Astrocyte (in vitro differentiated cells and primary cell): Measurements from ENCODE around the gene GABRB1. TPM values are rescaled to one million over a fixed set of nuclear protein-coding genes. Genes with fewer than 3 reads are reported as not detected.

ENCODE experiments used
- DNase-seq: peaks from one replicate; pipeline ENCODE4 v3.0.0-alpha.2; 2010; ENCODE audit warnings: low read depth
- FAIRE-seq: peaks from 2 replicates; lab custom pipeline; 2011; peaks lifted over from hg19 to GRCh38; lab: Jason Lieb, UNC
- H2AFZ ChIP-seq: 2 replicates; pipeline ENCODE4 v1.6.0; 2012; ENCODE audit warnings: low read depth, low read length, inconsistent platforms
- H3K27ac ChIP-seq: 2 replicates; pipeline ENCODE4 v1.5.1; 2011; ENCODE audit warnings: low read depth, low read length, inconsistent platforms
- H3K27me3 ChIP-seq: 2 replicates; pipeline ENCODE4 v1.6.0; 2011; ENCODE audit warnings: low read length, inconsistent platforms; ENCODE audit not compliant: insufficient read depth
- H3K36me3 ChIP-seq: 2 replicates; pipeline ENCODE4 v1.5.1; 2011; ENCODE audit warnings: low read length, inconsistent platforms; ENCODE audit not compliant: insufficient read depth
- H3K4me1 ChIP-seq: 2 replicates; pipeline ENCODE4 v1.5.1; 2011; ENCODE audit warnings: low read length, inconsistent platforms; ENCODE audit not compliant: insufficient read depth
- H3K4me2 ChIP-seq: 2 replicates; pipeline ENCODE4 v1.6.0; 2012; ENCODE audit warnings: low read length, inconsistent platforms
- H3K4me3 ChIP-seq: 2 replicates; pipeline ENCODE4 v1.5.1; 2011; ENCODE audit warnings: low read depth, mild to moderate bottlenecking, low read length, inconsistent platforms; ENCODE audit not compliant: insufficient read depth
- H3K79me2 ChIP-seq: 2 replicates; pipeline ENCODE4 v1.6.0; 2012; ENCODE audit warnings: mild to moderate bottlenecking, low read length, inconsistent platforms; ENCODE audit not compliant: insufficient read depth
- H3K9ac ChIP-seq: 2 replicates; pipeline ENCODE4 v1.6.0; 2012; ENCODE audit warnings: mild to moderate bottlenecking, low read length, inconsistent platforms
- H3K9me3 ChIP-seq: 2 replicates; pipeline ENCODE4 v1.5.1; 2012; ENCODE audit warnings: low read depth, mild to moderate bottlenecking, low read length, inconsistent platforms; ENCODE audit not compliant: insufficient read depth
- H4K20me1 ChIP-seq: 2 replicates; pipeline ENCODE4 v1.6.0; 2012; ENCODE audit warnings: low read length, inconsistent platforms; ENCODE audit not compliant: insufficient read depth
- H3K27ac Mint-ChIP-seq: one replicate; pipeline ENCODE4 v1.8.0; 2021; ENCODE audit warnings: mild to moderate bottlenecking, mixed read lengths; ENCODE audit not compliant: unreplicated experiment
- H3K27me3 Mint-ChIP-seq: one replicate; pipeline ENCODE4 v1.8.0; 2021; ENCODE audit warnings: low read depth, mixed read lengths; ENCODE audit not compliant: unreplicated experiment
- H3K36me3 Mint-ChIP-seq: one replicate; pipeline ENCODE4 v1.8.0; 2021; ENCODE audit warnings: low read depth, mixed read lengths; ENCODE audit not compliant: unreplicated experiment
- H3K4me1 Mint-ChIP-seq: one replicate; pipeline ENCODE4 v1.8.0; 2021; ENCODE audit warnings: low read depth, mixed read lengths; ENCODE audit not compliant: unreplicated experiment
- H3K4me3 Mint-ChIP-seq: one replicate; pipeline ENCODE4 v1.8.0; 2021; ENCODE audit warnings: mild to moderate bottlenecking, moderate library complexity, mixed read lengths; ENCODE audit not compliant: unreplicated experiment
- H3K9me3 Mint-ChIP-seq: one replicate; pipeline ENCODE4 v1.8.0; 2021; ENCODE audit warnings: mild to moderate bottlenecking, mixed read lengths; ENCODE audit not compliant: unreplicated experiment
- EZH2 ChIP-seq: IDR thresholded peaks from 2 replicates; pipeline ENCODE4 v1.6.1; 2012; ENCODE audit warnings: mild to moderate bottlenecking, low read length, inconsistent platforms; ENCODE audit not compliant: insufficient read depth
- total RNA-seq: library from RNA; stranded (reverse); gene quantifications from 2 replicates; pipeline ENCODE4 v1.2.1, GENCODE V29; 2021
- TF ChIP-seq, protein P1 (sequence below): IDR thresholded peaks from 2 replicates; pipeline ENCODE4 v1.5.1; 2011; ENCODE audit warnings: low read depth, mild to moderate bottlenecking, inconsistent platforms, low read length, moderate library complexity; ENCODE audit not compliant: insufficient read depth

GABRB1 gene
- total RNA-seq, 1 donor from 2014 or later = not detected

DNA sequence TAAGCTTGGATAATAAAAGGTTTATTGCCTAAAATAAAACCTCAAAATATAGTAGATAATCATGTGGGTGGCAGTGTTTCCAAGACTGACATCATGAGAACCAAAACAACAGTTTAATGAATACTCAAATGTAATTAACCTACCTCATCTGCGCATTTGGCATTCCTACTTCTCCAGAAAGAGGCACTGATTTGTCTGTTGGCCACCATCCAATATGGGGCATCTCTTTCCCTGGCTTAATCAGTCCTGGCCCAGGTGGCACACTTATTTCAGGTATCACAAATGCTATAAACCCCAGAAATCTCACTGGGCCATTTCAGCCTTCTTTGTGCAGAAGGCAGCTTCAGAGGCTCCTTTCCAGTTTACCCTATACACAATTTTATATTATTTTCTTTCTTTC lies 239.9 kb downstream of the GABRB1 start:
- H3K27ac Mint-ChIP-seq = no peak overlapping the region
- Histone ChIP-seq H3K79me2 (no peaks in the 10 kb centered on the region), H3K27ac (no peak overlapping the region), H3K4me1 (no peaks in the 10 kb centered on the region), H3K36me3 (no peaks in the 10 kb centered on the region), H3K27me3 (no peaks in the 10 kb centered on the region), H4K20me1 (no peaks in the 10 kb centered on the region), H3K4me2 (no peak overlapping the region), H2AFZ (no peak overlapping the region), H3K9me3 (no peaks in the 10 kb centered on the region), H3K4me3 (no peak overlapping the region), H3K9ac (no peak overlapping the region)
- FAIRE-seq (no peak), DNase-seq (no peak)
- H3K9me3 Mint-ChIP-seq = no peaks in the 10 kb centered on the region
- H3K27me3 Mint-ChIP-seq = no peaks in the 10 kb centered on the region
- no peaks in the 10 kb centered on the region for H3K4me1 Mint-ChIP-seq
- H3K4me3 Mint-ChIP-seq = no peak overlapping the region
- H3K36me3 Mint-ChIP-seq = no peaks in the 10 kb centered on the region
- TF ChIP-seq, protein P1, sequence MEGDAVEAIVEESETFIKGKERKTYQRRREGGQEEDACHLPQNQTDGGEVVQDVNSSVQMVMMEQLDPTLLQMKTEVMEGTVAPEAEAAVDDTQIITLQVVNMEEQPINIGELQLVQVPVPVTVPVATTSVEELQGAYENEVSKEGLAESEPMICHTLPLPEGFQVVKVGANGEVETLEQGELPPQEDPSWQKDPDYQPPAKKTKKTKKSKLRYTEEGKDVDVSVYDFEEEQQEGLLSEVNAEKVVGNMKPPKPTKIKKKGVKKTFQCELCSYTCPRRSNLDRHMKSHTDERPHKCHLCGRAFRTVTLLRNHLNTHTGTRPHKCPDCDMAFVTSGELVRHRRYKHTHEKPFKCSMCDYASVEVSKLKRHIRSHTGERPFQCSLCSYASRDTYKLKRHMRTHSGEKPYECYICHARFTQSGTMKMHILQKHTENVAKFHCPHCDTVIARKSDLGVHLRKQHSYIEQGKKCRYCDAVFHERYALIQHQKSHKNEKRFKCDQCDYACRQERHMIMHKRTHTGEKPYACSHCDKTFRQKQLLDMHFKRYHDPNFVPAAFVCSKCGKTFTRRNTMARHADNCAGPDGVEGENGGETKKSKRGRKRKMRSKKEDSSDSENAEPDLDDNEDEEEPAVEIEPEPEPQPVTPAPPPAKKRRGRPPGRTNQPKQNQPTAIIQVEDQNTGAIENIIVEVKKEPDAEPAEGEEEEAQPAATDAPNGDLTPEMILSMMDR = no peak
- no peak for TF ChIP-seq EZH2

DNA sequence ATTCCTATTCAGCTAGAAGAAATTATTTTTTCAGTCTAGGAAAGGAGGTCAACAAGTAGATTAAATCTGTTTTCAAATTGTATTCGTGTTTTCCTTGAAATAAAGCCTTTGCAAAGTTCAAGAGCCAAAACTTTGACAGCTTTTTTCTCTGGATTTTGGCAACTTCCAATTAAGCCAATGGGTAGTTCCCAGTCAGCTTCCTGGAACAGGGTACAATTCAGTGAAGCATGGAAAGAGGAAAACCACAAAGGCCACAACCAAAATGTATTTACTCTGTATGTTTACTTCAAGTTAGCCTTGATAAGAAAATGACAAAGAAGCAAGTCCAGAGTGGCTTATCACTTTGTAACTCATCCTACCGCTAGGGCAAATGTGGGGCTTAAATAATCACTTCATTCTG lies 243.5 kb downstream of the GABRB1 start:
- H3K4me2 ChIP-seq = no peak overlapping the region
- no peaks in the 10 kb centered on the region for H3K4me1 ChIP-seq
- no peaks in the 10 kb centered on the region for H3K36me3 ChIP-seq
- Mint-ChIP-seq H3K4me1 (no peaks in the 10 kb centered on the region), H3K36me3 (no peaks in the 10 kb centered on the region), H3K9me3 (no peaks in the 10 kb centered on the region), H3K27ac (no peak overlapping the region), H3K27me3 (no peaks in the 10 kb centered on the region), H3K4me3 (no peak overlapping the region)
- no peaks in the 10 kb centered on the region for H3K79me2 ChIP-seq
- H4K20me1 ChIP-seq = no peaks in the 10 kb centered on the region
- FAIRE-seq (no peak), DNase-seq (peak; percentile 48)
- H3K9me3 ChIP-seq = no peaks in the 10 kb centered on the region
- H3K27ac ChIP-seq = no peak overlapping the region
- TF ChIP-seq EZH2 = no peak
- H2AFZ ChIP-seq = no peak overlapping the region
- H3K27me3 ChIP-seq = no peaks in the 10 kb centered on the region
- H3K9ac ChIP-seq = no peak overlapping the region
- no peak overlapping the region for H3K4me3 ChIP-seq

DNA sequence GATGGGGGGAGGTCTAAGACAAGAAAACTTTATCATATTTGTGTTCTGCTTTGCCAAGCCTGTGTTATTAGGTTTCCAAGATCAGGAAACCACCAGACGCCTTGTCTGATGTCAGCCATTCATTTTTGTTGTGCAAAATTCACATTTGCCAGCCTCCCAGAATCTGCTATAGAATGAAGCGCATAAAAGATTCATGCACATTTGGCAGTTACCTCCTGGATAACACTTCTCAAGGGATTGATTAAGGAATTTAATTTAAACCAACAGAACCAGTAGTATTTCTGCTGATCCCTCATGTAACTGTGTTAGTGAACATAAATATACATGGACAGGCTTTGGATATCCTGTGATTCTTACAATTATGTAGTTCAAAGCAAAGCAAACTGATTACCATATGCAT lies 244.2 kb downstream of the GABRB1 start:
- Mint-ChIP-seq H3K27ac (no peak overlapping the region), H3K9me3 (no peaks in the 10 kb centered on the region), H3K4me3 (no peak overlapping the region), H3K27me3 (no peaks in the 10 kb centered on the region), H3K4me1 (no peaks in the 10 kb centered on the region), H3K36me3 (no peaks in the 10 kb centered on the region)
- Histone ChIP-seq H4K20me1 (no peaks in the 10 kb centered on the region), H3K9ac (no peak overlapping the region), H3K4me3 (no peak overlapping the region), H3K36me3 (no peaks in the 10 kb centered on the region), H3K9me3 (no peaks in the 10 kb centered on the region), H3K27ac (no peak overlapping the region), H3K4me1 (no peaks in the 10 kb centered on the region), H3K4me2 (no peak overlapping the region), H2AFZ (no peak overlapping the region), H3K79me2 (no peaks in the 10 kb centered on the region), H3K27me3 (no peaks in the 10 kb centered on the region)
- no peak for FAIRE-seq
- DNase-seq = no peak
- TF ChIP-seq EZH2 = no peak
- TF ChIP-seq, protein P1 = no peak
